SK-N-SH (cell line): ENCODE results near the gene CALN1. TPM values are rescaled to one million over a fixed set of nuclear protein-coding genes. Genes with fewer than 3 reads are reported as not detected.

Experiments
- CTCF ChIA-PET: fragments of 300-600, 350-600 bp; formaldehyde crosslinking; extraction: SDS; loops from one replicate; lab custom pipeline; 2021; lab: Yijun Ruan, JAX
- POLR2A ChIA-PET: fragments of 350-600 bp; sonication (Branson Sonifier 250); formaldehyde crosslinking; extraction: SDS; loops from one replicate; lab custom pipeline; 2020; ENCODE audit warnings: antibody characterized with exemption, inconsistent platforms; lab: Yijun Ruan, JAX
- DNase-seq: peaks from one replicate; pipeline ENCODE4 v3.0.0; 2012
- H2AFZ ChIP-seq: fragments of 200-600 bp; sonication (generic); 2 replicates; pipeline ENCODE4 v1.8.1; 2016; ENCODE audit warnings: antibody characterized with exemption, mild to moderate bottlenecking, low read depth
- H3F3A ChIP-seq: fragments of 200-600 bp; sonication (generic); replicated peaks from 2 replicates; pipeline ENCODE3; 2016; ENCODE audit warnings: antibody characterized with exemption, mild to moderate bottlenecking; ENCODE audit not compliant: insufficient read depth
- H3K27ac ChIP-seq, 2 experiments: fragments of 200-500 bp in 1 of 2; fragments of 200-600 bp in 1 of 2; sonication (Bioruptor generic) in 1 of 2; sonication (generic), shearing (Covaris generic) in 1 of 2; 2 replicates each; pipeline versions ENCODE4 v1.5.1 to v1.6.1; 2014 to 2016; ENCODE audit warnings: low read depth in 2 of 2, inconsistent platforms in 1 of 2, low read length in 1 of 2, mild to moderate bottlenecking in 1 of 2, mixed read lengths in 1 of 2
- H3K27me3 ChIP-seq: fragments of 200-600 bp; sonication (generic), shearing (Covaris generic); 2 replicates; pipeline ENCODE4 v1.6.1; 2016; ENCODE audit warnings: mixed run types; ENCODE audit not compliant: insufficient read depth
- H3K36me3 ChIP-seq, 2 experiments: fragments of 200-500 bp in 1 of 2; fragments of 200-600 bp in 1 of 2; sonication (Bioruptor generic) in 1 of 2; sonication (generic) in 1 of 2; replicated peaks in 1 of 2; 2 replicates each; pipeline versions ENCODE3 to v1.5.1; 2014 to 2016; ENCODE audit warnings: low read length in 1 of 2, mild to moderate bottlenecking in 1 of 2; ENCODE audit not compliant: insufficient read depth in 2 of 2, control insufficient read depth in 1 of 2
- H3K4me1 ChIP-seq, 2 experiments: fragments of 200-500 bp in 1 of 2; fragments of 200-600 bp in 1 of 2; sonication (Bioruptor generic) in 1 of 2; sonication (generic), shearing (Covaris generic) in 1 of 2; 2 replicates each; pipeline versions ENCODE4 v1.5.1 to v1.6.1; 2014 to 2016; ENCODE audit warnings: low read depth in 1 of 2, low read length in 1 of 2, mixed run types in 1 of 2; ENCODE audit not compliant: insufficient read depth in 2 of 2, control insufficient read depth in 1 of 2
- H3K4me2 ChIP-seq: fragments of 200-600 bp; sonication (generic), shearing (Covaris generic); 2 replicates; pipeline ENCODE4 v1.6.1; 2017; ENCODE audit warnings: mixed run types
- H3K4me3 ChIP-seq, 2 experiments: fragments of 200-500 bp in 1 of 2; fragments of 200-600 bp in 1 of 2; sonication (Bioruptor generic) in 1 of 2; sonication (generic), shearing (Covaris generic) in 1 of 2; 2 replicates each; pipeline versions ENCODE4 v1.5.1 to v1.8.1; 2014 to 2016; ENCODE audit warnings: low read depth in 2 of 2, inconsistent platforms in 1 of 2, low read length in 1 of 2, mild to moderate bottlenecking in 1 of 2, mixed read lengths in 1 of 2, moderate library complexity in 1 of 2
- H3K79me2 ChIP-seq: fragments of 200-600 bp; sonication (generic); 2 replicates; pipeline ENCODE4 v1.8.1; 2017; ENCODE audit warnings: mild to moderate bottlenecking; ENCODE audit not compliant: insufficient read depth
- H3K9ac ChIP-seq: fragments of 200-600 bp; sonication (generic); 2 replicates; pipeline ENCODE4 v1.6.1; 2017; ENCODE audit warnings: mixed run types
- H3K9me2 ChIP-seq: fragments of 200-600 bp; sonication (generic); 2 replicates; pipeline ENCODE4 v1.6.1; 2017; ENCODE audit warnings: mixed run types
- H3K9me3 ChIP-seq: fragments of 200-600 bp; sonication (generic); 2 replicates; pipeline ENCODE4 v1.6.1; 2017; ENCODE audit warnings: mixed run types, mild to moderate bottlenecking, moderate library complexity
- H4K20me1 ChIP-seq: fragments of 200-600 bp; sonication (generic); 2 replicates; pipeline ENCODE4 v1.6.1; 2017; ENCODE audit warnings: mild to moderate bottlenecking, mixed run types; ENCODE audit not compliant: insufficient read depth
- CTCF ChIP-seq: fragments of 200-600 bp; sonication (generic); IDR thresholded peaks from 2 replicates; pipeline ENCODE4 v1.6.1; 2017; ENCODE audit warnings: antibody characterized with exemption, mild to moderate bottlenecking, moderate library complexity
- ELF1 ChIP-seq: IDR thresholded peaks from 2 replicates; pipeline ENCODE4 v1.4.0; 2012
- EZH2phosphoT487 ChIP-seq: fragments of 200-600 bp; sonication (generic); IDR thresholded peaks from 2 replicates; pipeline ENCODE4 v1.6.1; 2017; ENCODE audit warnings: low read depth, mixed run types, mild to moderate bottlenecking, antibody characterized with exemption, moderate library complexity, borderline replicate concordance
- FOSL2 ChIP-seq: IDR thresholded peaks from 2 replicates; pipeline ENCODE4 v1.4.0; 2012; ENCODE audit warnings: low read depth, mild to moderate bottlenecking, moderate library complexity, borderline replicate concordance
- FOXM1 ChIP-seq: IDR thresholded peaks from 2 replicates; pipeline ENCODE4 v1.4.0; 2012; ENCODE audit warnings: low read depth, mild to moderate bottlenecking
- GABPA ChIP-seq: IDR thresholded peaks from 2 replicates; pipeline ENCODE4 v1.4.0; 2012; ENCODE audit warnings: low read depth, mild to moderate bottlenecking
- MAX ChIP-seq: IDR thresholded peaks from 2 replicates; pipeline ENCODE4 v1.4.0; 2012; ENCODE audit warnings: low read depth
- NFIC ChIP-seq: IDR thresholded peaks from 2 replicates; pipeline ENCODE4 v1.4.0; 2012; ENCODE audit warnings: borderline replicate concordance
- PBX3 ChIP-seq: IDR thresholded peaks from 2 replicates; pipeline ENCODE4; 2012
- POLR2AphosphoS5 ChIP-seq: IDR thresholded peaks from 2 replicates; pipeline ENCODE4 v1.6.1; 2012; ENCODE audit warnings: low read depth, low read length
- RAD21 ChIP-seq: IDR thresholded peaks from 2 replicates; pipeline ENCODE4 v1.6.1; 2012; ENCODE audit warnings: mild to moderate bottlenecking, low read length
- RCOR1 ChIP-seq: fragments of 150-350 bp; IDR thresholded peaks from 2 replicates; pipeline ENCODE4 v1.6.1; 2017; ENCODE audit warnings: antibody characterized with exemption, low read length
- RXRA ChIP-seq: IDR thresholded peaks from 2 replicates; pipeline ENCODE4 v1.4.0; 2012; ENCODE audit warnings: low read depth, mild to moderate bottlenecking, borderline replicate concordance
- SIN3A ChIP-seq: IDR thresholded peaks from 2 replicates; pipeline ENCODE4 v1.6.1; 2012; ENCODE audit warnings: low read depth, mild to moderate bottlenecking, low read length, moderate library complexity, borderline replicate concordance
- TAF1 ChIP-seq: IDR thresholded peaks from 2 replicates; pipeline ENCODE4 v1.6.1; 2012; ENCODE audit warnings: low read depth, mild to moderate bottlenecking, low read length, moderate library complexity, borderline replicate concordance
- TCF12 ChIP-seq: IDR thresholded peaks from 2 replicates; pipeline ENCODE4 v1.4.0; 2012
- USF1 ChIP-seq: IDR thresholded peaks from 2 replicates; pipeline ENCODE4 v1.4.0; 2012; ENCODE audit warnings: low read depth, borderline replicate concordance
- WGBS: methylation state at CpG from one replicate; pipeline ENCODE4 v1.1.6; 2017; ENCODE audit warnings: low lambda C conversion rate; 5-methylcytosine and 5-hydroxymethylcytosine counted together
- polyA plus RNA-seq, 3 experiments: library from polyadenylated mRNA; depleted of rRNA; stranded (reverse); fragments of >200 nt; gene quantifications; 2 replicates each; pipeline ENCODE4 v1.2.3, GENCODE V29; 2012
- TF ChIP-seq, protein P1 (sequence below): IDR thresholded peaks from 2 replicates; pipeline ENCODE4 v1.4.0; 2012; ENCODE audit warnings: low read depth, borderline replicate concordance

Gene CALN1
- polyA plus RNA-seq, 1 of the 3 experiments (the other 2 are of a cell fraction) = not detected

- ChIA-PET POLR2A (no interaction called here), CTCF (no interaction called here)
- H3K4me2 ChIP-seq = no peak overlapping the region
- H3K9me3 ChIP-seq = no peaks in the 10 kb centered on the region
- H3K4me1 ChIP-seq = no peaks in the 10 kb centered on the region
- no peaks in the 10 kb centered on the region for H3K79me2 ChIP-seq
- no peak overlapping the region for H2AFZ ChIP-seq
- DNase-seq = no peak
- no peak for TF ChIP-seq USF1
- TF ChIP-seq EZH2phosphoT487 = no peak
- TF ChIP-seq POLR2AphosphoS5 = no peak
- no peak for TF ChIP-seq ELF1
- no peak for TF ChIP-seq NFIC
- TF ChIP-seq FOXM1 = no peak
- TF ChIP-seq TAF1 = no peak
- TF ChIP-seq PBX3 = no peak
- TF ChIP-seq RCOR1 = no peak
- TF ChIP-seq CTCF = no peak
- TF ChIP-seq MAX = no peak
- TF ChIP-seq RAD21 = no peak
- TF ChIP-seq, protein P1, sequence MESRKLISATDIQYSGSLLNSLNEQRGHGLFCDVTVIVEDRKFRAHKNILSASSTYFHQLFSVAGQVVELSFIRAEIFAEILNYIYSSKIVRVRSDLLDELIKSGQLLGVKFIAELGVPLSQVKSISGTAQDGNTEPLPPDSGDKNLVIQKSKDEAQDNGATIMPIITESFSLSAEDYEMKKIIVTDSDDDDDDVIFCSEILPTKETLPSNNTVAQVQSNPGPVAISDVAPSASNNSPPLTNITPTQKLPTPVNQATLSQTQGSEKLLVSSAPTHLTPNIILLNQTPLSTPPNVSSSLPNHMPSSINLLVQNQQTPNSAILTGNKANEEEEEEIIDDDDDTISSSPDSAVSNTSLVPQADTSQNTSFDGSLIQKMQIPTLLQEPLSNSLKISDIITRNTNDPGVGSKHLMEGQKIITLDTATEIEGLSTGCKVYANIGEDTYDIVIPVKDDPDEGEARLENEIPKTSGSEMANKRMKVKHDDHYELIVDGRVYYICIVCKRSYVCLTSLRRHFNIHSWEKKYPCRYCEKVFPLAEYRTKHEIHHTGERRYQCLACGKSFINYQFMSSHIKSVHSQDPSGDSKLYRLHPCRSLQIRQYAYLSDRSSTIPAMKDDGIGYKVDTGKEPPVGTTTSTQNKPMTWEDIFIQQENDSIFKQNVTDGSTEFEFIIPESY = no peak
- no peak for TF ChIP-seq RXRA
- TF ChIP-seq TCF12 = no peak
- no peak for TF ChIP-seq GABPA
- no peak for TF ChIP-seq FOSL2
- TF ChIP-seq SIN3A = no peak
- 7% methylated on average over 7 of the region's 7 CpGs for WGBS
- H4K20me1 ChIP-seq = no peaks in the 10 kb centered on the region
- no peak overlapping the region for H3K9ac ChIP-seq
- H3K27ac ChIP-seq = no peak overlapping the region
- no peak overlapping the region for H3K4me3 ChIP-seq
- no peaks in the 10 kb centered on the region for H3K36me3 ChIP-seq
- H3K9me2 ChIP-seq = no peaks in the 10 kb centered on the region
- no peaks in the 10 kb centered on the region for H3K27me3 ChIP-seq
- no peaks in the 10 kb centered on the region for H3F3A ChIP-seq
Measured at GRCh38 chr7:71780282-71780681, 631.9 kb downstream of the CALN1 start.
